Measurements from ENCODE around the gene SRSF4. TPM values are rescaled to one million over a fixed set of nuclear protein-coding genes. Genes with fewer than 3 reads are reported as not detected.
A peak's percentile ranks its signal among the peaks of the same experiment; 100 is the strongest.
"Not testable (repeated sequence)": the region's sequence is repeated elsewhere in the genome, so short reads cannot be mapped to it uniquely, and the experiment has no call there.

The SRSF4 gene
- total RNA-seq, 2 donors from 2014 or later = 62.9 to 77.8 TPM

DNA sequence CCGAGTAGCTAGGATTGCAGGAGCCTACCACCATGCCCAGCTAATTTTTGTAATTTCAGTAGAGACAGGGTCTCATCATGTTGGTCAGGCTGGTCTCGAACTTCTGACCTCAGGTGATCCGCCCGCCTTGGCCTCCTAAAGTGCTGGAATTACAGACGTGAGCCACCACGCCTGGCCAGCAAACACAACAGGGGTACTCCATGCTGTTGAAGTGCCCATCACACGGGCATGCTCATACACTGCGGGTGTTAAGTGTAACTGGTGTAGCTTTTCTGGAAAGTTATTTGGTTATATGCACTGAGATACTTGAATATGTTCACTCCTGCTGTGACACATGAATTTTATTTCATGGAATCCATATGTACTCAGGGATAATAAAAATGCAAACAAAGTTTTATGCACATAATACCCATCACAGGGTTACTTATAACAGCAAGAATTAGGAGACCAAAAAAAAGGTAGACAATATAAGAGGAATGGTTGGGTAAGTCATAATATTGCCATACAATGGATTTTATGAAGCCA lies 9.2 kb downstream of the SRSF4 start:
- no peak for DNase-seq (ENCODE audit: low spot score)
- intact Hi-C loops (cut with DNase I) = loop anchor here in 1 of 2 donors (10.0 kb wide), 1 partner anchor 48 kb away; the partner anchor contains the start of gene TMEM200B

DNA sequence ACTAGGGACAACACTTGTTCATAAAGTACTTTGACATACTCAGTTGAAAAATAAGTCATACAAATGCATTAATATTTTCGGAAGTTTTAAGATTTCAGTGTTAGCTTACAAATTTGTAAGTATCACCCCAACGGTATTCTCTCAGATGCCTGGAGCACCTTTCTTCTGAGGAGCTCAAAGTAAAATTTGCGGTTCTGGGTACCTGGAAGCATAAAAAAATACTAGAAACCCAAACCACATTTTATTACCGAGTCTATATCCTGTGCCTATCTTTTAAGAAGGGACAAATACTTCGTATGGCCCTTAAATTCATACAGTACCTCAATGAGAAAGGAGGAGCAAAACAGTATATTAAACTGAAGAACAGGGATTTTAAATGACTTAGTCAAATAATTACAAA lies 10.2 kb downstream of the SRSF4 start:
- intact Hi-C loops (cut with DNase I) = loop anchor here in 1 of 2 donors (10.0 kb wide), 1 partner anchor 47 kb away; the partner anchor contains the start of gene TMEM200B

DNA sequence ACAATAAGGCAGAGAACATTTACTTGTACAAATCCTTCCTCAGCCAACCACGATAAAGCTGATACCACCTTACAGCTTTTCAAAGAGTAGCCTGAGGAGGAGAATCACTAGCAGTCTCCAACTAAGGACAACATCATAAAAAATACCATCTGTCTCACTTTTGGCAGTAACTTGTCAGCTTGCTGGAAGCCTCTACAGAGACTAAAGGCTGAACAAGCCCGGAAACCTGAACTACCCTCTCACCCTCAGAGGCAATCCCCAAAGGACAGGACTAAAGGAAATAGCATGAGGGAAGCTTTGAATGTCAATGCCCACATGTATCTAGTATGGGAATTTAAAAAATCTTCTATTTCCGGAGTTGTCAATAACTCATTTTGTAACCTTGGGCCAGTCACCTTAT lies 10.6 kb downstream of the SRSF4 start:
- intact Hi-C loops (cut with DNase I) = loop anchor here in 1 of 2 donors (10.0 kb wide), 1 partner anchor 46 kb away; the partner anchor contains the start of gene TMEM200B
- no peak for DNase-seq (ENCODE audit: low spot score)

More for the DNA sequence above, 10.2 kb downstream of the SRSF4 start:
- DNase-seq (ENCODE audit: low spot score) = no peak

DNA sequence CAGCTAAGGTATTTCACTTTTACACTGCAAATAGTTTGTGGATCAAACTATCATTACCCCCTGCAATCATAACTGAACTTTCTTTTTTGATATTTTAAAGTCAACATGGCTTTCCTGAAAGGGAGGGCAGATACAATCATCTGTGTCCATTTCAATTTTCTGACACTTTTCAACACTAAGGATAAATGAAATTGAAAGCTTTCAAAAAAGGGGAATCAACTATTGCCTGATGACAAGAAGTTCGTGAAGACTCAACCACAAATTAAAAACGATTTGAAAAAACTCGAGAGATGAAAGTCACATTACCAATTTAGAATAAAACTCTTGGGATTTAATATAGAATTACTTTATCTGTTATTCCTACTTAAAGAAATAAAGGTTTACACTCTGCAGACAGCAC lies 11.7 kb downstream of the SRSF4 start:
- intact Hi-C loops (cut with DNase I) = loop anchor here in 1 of 2 donors (10.0 kb wide), 1 partner anchor 45 kb away; the partner anchor contains the start of gene TMEM200B
- no peak for DNase-seq (ENCODE audit: low spot score)

DNA sequence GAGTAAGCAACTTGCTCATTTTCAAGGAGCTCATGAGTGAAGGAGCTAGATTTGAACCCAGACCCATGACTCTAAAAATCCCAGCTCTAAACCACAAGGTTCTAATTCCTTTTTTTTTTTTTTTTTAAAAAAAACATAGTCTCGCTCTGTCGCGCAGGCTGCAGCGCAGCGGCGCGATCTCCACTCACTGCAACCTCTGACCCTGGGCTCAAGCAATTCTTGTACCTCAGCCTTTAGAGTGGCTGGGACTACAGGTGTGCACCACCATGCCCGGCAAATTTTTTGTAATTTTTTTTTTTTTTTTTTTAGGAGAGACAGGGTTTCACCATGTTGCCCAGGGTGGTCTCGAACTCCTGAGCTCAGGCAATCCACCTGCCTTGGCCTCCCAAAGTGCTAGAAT lies 13.8 kb downstream of the SRSF4 start:
- intact Hi-C loops (cut with DNase I) = no loop called here
- no peak for DNase-seq (ENCODE audit: low spot score)

DNA sequence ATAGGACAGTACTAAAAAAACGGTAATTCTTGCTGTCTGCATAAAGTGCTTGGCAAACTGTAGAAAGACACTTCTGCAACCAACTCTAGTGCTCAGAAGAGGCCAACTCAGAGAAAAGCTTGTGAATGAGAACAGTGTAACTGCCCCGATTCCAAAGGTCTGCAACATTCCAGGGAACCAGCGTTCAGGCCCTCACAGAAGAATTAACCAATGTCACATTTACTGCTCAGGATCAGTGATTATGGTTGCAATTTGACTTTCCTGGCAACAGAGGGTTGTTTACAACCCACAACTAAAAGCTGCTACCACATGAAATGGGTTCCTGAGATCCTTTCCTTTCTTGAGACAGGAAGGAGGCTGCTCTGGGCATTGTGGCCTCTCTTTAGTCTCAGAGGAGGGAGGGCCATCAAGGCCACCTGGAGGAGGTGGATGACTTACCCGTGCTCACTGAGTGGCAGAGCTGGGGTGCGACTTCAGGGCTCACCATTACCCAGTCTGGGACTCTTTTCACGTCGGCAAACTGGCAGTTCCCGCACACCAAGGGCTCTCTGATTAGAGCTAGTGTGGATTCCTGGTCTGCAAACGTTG lies 15.3 kb downstream of the SRSF4 start:
- DNase-seq (ENCODE audit: low spot score) = no peak

DNA sequence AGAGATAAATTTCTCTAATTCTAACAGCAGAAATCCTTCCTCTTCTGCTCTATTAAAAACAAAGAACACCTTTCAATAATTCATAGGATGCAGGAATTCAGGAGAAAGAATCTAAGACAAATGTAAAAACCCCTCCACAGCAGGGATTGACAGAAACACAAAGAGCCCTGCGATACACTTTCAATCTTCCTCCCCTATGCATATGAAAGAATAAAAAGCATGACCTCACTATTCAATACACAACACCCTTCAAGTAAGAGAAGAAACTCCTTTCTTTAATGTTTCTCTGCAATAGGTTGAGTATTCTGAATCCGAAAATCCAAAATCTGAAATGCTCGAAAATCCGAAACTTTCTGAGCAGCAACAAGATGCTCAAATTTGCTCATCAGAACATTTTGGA lies 17.1 kb downstream of the SRSF4 start:
- intact Hi-C loops (cut with DNase I) = no loop called here

More for the DNA sequence above, 15.3 kb downstream of the SRSF4 start:
- intact Hi-C loops (cut with DNase I) = no loop called here

DNA sequence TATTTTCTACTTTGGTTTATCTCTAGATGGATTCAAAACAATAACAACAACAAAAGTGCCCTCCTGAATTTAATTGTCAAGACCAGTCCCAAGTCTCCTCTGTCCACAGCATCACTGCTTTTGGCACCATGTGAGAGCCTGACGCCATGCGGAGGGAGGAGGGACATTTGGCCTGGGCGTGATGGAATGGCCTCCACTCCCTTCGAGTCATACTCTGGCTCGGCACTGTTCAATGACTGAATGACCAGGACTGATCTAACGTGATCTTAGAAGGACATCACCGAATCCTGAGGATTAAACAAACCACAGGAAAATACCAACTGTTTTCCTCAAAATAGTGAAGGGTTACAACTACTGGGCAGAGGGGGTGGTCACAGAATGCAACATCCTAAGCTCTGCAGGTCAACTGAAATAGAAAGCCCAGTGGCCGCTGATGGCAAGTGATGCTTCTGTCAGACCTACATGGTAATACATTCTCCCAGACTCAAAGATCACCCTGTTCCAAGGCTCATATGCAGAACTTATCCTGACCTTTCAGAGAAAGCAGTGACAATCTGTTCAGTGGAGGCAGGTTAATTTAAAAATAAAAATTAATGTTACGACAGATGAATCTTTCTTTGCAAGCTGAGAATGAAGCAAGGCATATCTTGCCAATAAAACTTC lies 19.1 kb downstream of the SRSF4 start:
- peak; percentile 87 for DNase-seq (ENCODE audit: low spot score)
- intact Hi-C loops (cut with DNase I) = no loop called here

More for the DNA sequence above, 17.1 kb downstream of the SRSF4 start:
- no peak for DNase-seq (ENCODE audit: low spot score)

DNA sequence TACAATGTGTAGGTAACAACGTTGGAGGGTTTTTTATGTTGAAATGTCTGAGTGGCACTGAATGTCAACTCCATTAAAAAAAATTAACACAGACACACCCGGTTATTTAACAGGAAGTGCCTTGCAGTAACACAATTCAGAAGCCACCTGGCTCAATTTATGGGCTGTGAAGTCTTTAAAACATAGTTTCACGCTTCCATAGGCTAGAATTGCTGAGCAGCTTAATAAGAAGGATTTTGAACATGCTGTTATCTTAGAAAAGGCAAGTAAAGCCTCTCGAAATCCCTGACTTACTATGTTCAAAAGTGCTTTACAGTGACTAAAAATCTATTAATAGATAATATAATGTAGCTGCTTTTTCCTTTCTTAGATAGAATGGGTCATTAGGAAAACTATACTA lies 19.7 kb downstream of the SRSF4 start:
- intact Hi-C loops (cut with DNase I) = no loop called here
- DNase-seq (ENCODE audit: low spot score) = no peak

DNA sequence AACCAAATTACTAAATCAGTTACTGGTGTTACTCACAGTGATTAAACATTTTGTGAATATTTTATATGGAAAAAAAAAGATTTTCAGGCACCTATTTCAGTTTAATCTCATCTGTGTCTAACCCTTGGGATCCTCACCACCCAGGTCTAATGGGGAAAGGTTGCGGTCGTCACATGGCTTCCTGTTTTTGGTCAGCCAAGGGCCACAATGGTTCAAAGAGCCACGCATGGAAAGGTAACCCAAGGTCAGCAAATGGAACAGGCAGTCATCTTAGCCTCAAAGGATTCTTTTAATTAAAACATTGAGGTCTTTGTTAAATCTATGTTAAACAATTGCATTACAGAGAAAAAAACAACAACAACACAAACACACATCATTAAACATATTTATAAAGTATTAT lies 21.9 kb downstream of the SRSF4 start:
- intact Hi-C loops (cut with DNase I) = no loop called here
- no peak for DNase-seq (ENCODE audit: low spot score)

DNA sequence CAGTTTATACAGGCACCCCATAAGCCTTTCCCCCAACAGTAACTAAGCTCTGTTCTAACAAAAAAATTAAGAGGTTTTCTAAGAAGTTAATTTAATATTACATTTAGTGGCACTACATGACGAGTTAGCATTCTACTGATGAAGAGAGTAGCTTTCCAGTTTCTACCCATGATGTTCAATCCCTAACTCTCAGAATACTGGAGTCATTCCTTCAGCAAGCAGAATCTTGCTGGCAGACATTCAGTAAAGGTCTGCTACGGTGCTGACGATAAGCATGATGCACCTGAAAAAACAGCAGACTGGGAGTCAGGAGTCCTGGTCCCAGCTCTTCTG lies 24.5 kb downstream of the SRSF4 start:
- no peak for DNase-seq (ENCODE audit: low spot score)
- intact Hi-C loops (cut with DNase I) = no loop called here

DNA sequence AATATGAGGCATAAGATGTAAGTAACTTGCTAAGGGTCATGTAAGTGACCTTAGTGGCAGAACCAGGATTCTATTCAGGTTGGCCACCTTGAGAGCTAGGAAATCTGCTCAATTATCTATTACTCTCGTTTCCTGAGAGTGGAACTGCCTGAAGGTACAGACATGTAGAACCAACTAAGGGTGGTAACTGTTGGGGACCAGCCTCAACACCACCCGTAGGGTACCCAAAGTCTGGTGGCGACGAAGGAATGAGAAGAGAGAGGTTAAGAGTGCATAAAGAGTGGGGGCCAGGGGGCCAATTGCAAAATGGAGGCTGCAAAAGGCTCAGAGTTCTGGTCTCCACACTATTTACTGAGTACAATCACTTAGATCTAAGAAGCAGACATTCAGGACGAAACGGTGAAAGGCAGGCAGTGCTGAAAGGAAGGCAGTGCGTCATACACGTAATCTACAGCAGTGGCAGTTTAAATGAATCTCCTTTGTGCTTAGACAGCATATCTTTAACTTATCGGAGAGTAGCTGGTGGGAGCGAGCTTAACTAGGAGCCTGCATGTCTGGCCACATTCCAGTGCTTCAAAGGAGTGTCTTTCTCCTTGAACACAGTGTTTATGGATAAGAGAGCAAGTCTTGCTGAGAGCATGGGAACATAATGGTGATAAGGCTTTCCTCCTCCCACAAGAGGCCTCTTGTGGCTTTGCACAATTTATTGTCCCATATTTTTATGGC lies 25.0 kb downstream of the SRSF4 start:
- intact Hi-C loops (cut with DNase I) = no loop called here
- DNase-seq (ENCODE audit: low spot score) = no peak

DNA sequence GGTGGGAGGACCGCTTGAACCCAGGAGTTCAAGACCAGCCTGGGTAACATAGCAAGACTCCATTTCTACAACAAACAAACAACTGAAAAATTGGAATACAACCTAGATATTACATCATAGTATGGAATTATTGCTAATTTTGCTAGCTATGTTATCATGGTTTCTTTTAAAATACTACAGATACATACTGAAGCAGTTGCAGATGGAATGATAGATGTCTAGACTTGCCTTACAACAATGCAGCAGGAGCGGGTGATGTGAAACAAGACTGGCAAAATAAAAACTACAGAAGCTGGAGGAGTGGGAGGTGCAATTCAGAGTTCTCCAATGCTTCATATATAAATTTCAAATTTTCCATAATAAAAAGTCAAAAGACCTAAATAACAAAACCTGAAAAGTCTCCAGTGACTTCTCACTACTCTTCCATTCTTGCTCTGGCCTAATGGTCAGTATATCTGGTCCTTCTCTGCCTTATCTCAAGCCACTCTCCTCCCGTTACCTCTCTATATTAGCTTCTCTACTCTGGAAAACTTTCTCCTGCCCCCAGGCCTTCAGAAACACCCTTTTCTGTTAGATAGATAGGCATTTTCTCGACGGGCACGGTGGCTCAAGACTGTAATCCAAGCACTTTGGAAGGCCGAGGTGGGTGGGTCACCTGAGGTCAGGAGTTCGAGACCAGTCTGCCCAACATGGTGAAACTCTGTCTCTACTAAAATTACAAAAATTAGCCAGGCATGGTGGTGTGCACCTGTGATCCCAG lies 29.5 kb downstream of the SRSF4 start:
- no peak for DNase-seq (ENCODE audit: low spot score)
- intact Hi-C loops (cut with DNase I) = no loop called here

DNA sequence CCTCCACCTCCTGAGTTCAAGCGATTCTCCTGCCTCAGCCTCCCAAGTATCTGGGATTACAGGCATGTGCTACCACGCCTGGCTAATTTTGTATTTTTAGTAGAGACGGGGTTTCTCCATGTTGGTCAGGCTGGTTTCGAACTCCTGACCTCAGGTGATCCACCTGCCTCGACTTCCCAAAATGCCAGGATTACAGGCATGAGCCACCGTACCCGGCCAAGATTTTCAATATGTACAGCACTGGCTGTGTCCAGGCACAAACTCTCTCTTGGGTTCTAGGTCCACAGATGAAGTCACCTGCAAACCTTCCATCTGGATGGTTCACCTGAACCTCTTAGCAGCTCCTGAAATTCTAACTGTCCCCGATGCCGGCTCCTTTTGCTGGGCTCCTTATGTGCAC lies 31.4 kb downstream of the SRSF4 start:
- intact Hi-C loops (cut with DNase I) = not testable (repeated sequence)

DNA sequence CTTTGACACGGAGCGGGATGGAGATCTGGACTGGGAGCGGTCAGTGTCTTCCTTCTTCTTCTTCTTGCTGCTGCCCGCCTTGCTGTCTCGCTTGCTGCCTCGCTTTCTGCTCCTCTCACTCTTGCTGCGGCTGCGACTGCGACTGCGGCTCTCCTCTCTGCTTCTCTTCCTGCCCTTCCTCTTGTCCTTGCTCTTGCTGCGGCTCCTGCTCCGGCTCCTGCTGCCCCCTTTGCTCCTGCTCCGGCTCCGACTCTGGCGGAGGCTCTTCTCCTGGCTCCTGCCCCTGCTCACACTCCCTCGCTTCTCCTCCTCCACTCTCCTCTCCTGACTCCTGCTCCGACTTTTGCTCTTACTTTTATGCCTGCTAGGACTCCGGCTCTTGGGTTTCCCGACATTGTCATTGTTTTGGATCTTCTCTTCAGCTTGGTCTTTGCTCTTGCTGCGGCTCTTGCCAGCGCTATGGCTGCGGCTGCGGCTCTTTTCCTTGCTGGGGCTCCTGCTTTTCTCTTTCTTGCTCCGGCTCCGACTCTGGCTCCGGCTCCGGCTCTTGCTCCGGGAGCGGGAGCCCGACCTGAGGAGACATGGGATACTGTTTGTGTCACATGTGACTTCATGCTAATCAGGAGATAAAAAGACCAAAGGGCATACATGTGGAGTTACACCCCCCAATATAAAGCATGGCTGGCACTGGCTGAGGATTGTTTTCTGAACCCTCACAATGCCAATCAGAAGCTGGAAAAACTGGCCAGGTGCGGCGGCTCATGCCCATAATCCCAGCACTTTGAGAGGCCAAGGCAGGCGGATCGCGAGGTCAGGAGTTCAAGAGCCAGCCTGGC lies 32.8 kb downstream of the SRSF4 start:
- DNase-seq (ENCODE audit: low spot score) = no peak
- intact Hi-C loops (cut with DNase I) = no loop called here

More for the DNA sequence above, 31.4 kb downstream of the SRSF4 start:
- DNase-seq (ENCODE audit: low spot score) = not testable (repeated sequence)

DNA sequence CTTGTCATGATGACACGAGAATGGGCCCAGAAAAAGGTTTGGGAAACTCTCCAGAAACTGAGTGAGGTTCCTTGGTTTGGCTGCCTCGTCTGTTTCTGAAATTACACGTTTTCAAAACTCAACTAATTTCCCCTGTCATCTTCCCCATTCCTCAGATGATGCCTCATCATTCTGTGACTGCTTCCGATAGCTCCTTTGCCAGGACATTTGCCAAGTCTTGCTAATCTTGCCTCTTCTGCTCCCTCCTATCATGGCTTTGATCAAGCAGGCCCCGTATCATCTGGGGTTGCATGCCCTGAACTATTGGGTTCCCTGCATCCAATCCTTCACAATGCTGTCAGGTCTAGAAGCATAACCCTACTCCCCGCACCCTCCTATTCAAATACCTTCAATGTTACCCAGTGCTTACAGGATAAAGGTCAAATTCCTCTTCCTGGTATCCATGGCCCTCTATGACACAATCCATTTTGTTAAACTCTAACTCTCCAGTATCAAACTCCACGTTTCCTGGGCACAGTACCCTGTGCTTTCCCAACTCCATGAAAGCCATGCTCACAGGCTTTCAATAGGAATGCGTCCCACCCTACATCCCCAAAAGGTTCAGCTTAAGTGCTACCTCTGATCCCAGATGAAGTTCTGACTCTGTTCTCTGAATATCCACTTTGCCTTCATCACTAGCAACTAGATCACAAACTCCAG lies 35.8 kb downstream of the SRSF4 start:
- intact Hi-C loops (cut with DNase I) = no loop called here
- no peak for DNase-seq (ENCODE audit: low spot score)

DNA sequence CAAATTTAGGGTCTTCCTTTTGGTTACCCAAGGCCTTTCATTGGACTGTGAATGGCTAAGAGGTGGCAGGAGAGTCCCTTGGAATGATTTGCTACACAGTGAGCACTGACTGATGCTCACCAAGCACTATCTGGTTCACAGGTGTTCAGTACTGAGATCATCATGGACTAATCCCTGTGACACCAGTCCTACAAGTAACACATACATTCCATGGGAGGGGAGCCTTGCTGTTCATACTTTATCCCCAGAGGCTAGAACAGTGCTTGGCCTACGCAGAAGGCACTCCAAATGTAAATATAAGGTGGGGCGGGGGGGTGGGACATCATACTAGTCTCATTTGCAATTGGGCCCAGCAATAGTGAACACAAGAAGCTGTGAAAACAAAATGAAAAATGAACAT lies 37.5 kb downstream of the SRSF4 start:
- no peak for DNase-seq (ENCODE audit: low spot score)
- intact Hi-C loops (cut with DNase I) = no loop called here

DNA sequence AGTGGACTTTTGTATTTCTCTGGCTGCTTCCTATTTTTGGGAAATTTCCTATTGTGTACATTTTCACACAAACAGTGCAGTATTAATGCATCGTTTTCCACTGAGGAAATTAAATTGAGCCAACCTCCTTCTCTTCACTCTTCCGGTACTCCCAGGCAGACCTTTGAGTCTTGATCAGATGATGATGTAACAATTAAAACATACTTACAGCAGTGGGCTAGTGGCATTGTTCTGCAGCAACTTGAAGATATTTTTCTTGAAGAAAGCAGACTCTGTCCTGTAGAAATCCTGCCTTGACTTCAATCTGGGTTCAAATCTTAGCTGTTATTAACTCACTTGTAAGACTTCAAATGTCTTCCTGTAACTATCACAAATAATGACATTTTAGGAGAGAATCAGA lies 39.0 kb downstream of the SRSF4 start:
- DNase-seq (ENCODE audit: low spot score) = no peak
- intact Hi-C loops (cut with DNase I) = no loop called here

Data from posterior vena cava (tissue), 2 donors.